ENCODE measurements around the gene MED8.

DNA sequence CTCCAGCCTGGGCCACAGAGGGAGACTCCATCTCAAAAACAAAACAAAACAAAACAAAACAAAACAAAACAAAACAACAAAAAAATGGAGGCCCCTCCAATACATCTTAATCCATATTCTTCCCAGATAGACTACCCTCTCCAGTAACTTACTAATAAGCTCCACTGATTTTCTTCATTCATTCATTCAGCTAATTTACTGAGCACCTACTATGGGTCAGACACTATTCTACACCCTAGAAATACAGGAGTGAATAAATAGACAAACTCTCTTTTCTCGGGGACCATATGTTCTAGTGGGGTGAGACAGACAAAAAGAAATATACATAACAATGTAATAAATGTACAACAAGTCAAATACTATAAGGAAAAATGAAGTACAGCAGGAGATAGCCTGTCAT is 38.6 kb downstream of the MED8 start:
- TF ChIP-seq, protein P1, sequence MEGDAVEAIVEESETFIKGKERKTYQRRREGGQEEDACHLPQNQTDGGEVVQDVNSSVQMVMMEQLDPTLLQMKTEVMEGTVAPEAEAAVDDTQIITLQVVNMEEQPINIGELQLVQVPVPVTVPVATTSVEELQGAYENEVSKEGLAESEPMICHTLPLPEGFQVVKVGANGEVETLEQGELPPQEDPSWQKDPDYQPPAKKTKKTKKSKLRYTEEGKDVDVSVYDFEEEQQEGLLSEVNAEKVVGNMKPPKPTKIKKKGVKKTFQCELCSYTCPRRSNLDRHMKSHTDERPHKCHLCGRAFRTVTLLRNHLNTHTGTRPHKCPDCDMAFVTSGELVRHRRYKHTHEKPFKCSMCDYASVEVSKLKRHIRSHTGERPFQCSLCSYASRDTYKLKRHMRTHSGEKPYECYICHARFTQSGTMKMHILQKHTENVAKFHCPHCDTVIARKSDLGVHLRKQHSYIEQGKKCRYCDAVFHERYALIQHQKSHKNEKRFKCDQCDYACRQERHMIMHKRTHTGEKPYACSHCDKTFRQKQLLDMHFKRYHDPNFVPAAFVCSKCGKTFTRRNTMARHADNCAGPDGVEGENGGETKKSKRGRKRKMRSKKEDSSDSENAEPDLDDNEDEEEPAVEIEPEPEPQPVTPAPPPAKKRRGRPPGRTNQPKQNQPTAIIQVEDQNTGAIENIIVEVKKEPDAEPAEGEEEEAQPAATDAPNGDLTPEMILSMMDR (conservative IDR thresholded peaks at IDR 0.05), result no peak
- no peak for TF ChIP-seq EZH2 (IDR thresholded peaks at IDR 0.05; ENCODE audit: low read depth)
